ENCODE results near the gene GPR42. TPM values are rescaled to one million over a fixed set of nuclear protein-coding genes. Genes with fewer than 3 reads are reported as not detected.
A peak's percentile ranks its signal among the peaks of the same experiment; 100 is the strongest.
"Not testable (repeated sequence)": the region's sequence is repeated elsewhere in the genome, so short reads cannot be mapped to it uniquely, and the experiment has no call there.

Gene GPR42
- total RNA-seq, 1 donor from 2014 or later, result not detected

- no peak for ATAC-seq
- intact Hi-C loops (cut with micrococcal nuclease), result no loop called here
- DNase-seq, result no peak
Observed at GRCh38 chr19:35383536-35383935, 12.7 kb downstream of the GPR42 start.

- ATAC-seq, result no peak
- DNase-seq, result no peak
- intact Hi-C loops (cut with micrococcal nuclease), result no loop called here
Observed at GRCh38 chr19:35388277-35389054, 17.6 kb downstream of the GPR42 start.

- no peak for ATAC-seq
- intact Hi-C loops (cut with micrococcal nuclease), result no loop called here
- DNase-seq, result no peak
Observed at GRCh38 chr19:35389192-35389861, 18.5 kb downstream of the GPR42 start.

GRCh38 chr19:35392742-35393715 lies 22.2 kb downstream of the GPR42 start:
- intact Hi-C loops (cut with micrococcal nuclease), result no loop called here
- DNase-seq (no peak), ATAC-seq (no peak)

GRCh38 chr19:35395382-35396199 lies 24.7 kb downstream of the GPR42 start:
- peak; percentile 76 for ATAC-seq
- intact Hi-C loops (cut with micrococcal nuclease), result no loop called here
- DNase-seq, result peak; percentile 39

- intact Hi-C loops (cut with micrococcal nuclease), result no loop called here
- ATAC-seq, result no peak
- DNase-seq, result no peak
Observed at GRCh38 chr19:35396240-35396885, 25.5 kb downstream of the GPR42 start.

- intact Hi-C loops (cut with micrococcal nuclease), result no loop called here
- ATAC-seq (no peak), DNase-seq (no peak)
Observed at GRCh38 chr19:35397064-35397463, 26.2 kb downstream of the GPR42 start.

- no peak for ATAC-seq
- intact Hi-C loops (cut with micrococcal nuclease), result no loop called here
- no peak for DNase-seq
Observed at GRCh38 chr19:35398570-35398969, 27.7 kb downstream of the GPR42 start.

- intact Hi-C loops (cut with micrococcal nuclease), result no loop called here
- DNase-seq, result no peak
- peak; percentile 43 for ATAC-seq
Observed at GRCh38 chr19:35399231-35399630, 28.4 kb downstream of the GPR42 start.

GRCh38 chr19:35399948-35400772 lies 29.3 kb downstream of the GPR42 start:
- intact Hi-C loops (cut with micrococcal nuclease), result no loop called here
- ATAC-seq, result no peak

GRCh38 chr19:35400773-35401100 lies 29.9 kb downstream of the GPR42 start:
- intact Hi-C loops (cut with micrococcal nuclease), result no loop called here
- DNase-seq, result no peak
- ATAC-seq, result no peak

More at GRCh38 chr19:35399948-35400772, 29.3 kb downstream of the GPR42 start:
- DNase-seq, result no peak

- ATAC-seq; DNase-seq; intact Hi-C loops (cut with micrococcal nuclease): not testable (repeated sequence)
Observed at GRCh38 chr19:35401416-35401815, 30.5 kb downstream of the GPR42 start.

GRCh38 chr19:35403116-35403760 lies 32.4 kb downstream of the GPR42 start:
- ATAC-seq, result no peak

GRCh38 chr19:35404879-35405622 lies 34.2 kb downstream of the GPR42 start:
- intact Hi-C loops (cut with micrococcal nuclease), result no loop called here
- no peak for ATAC-seq
- no peak for DNase-seq

More at GRCh38 chr19:35403116-35403760, 32.4 kb downstream of the GPR42 start:
- intact Hi-C loops (cut with micrococcal nuclease), result no loop called here
- DNase-seq, result no peak

GRCh38 chr19:35407619-35408018 lies 36.8 kb downstream of the GPR42 start:
- intact Hi-C loops (cut with micrococcal nuclease), result no loop called here
- no peak for DNase-seq
- ATAC-seq, result no peak

Measured in left ventricle myocardium superior (tissue), 1 donor.